ENCODE data around the gene MYPN. TPM values are rescaled to one million over a fixed set of nuclear protein-coding genes. Genes with fewer than 3 reads are reported as not detected.
"Not testable (repeated sequence)": the region's sequence is repeated elsewhere in the genome, so short reads cannot be mapped to it uniquely, and the experiment has no call there.

MYPN gene, protein sequence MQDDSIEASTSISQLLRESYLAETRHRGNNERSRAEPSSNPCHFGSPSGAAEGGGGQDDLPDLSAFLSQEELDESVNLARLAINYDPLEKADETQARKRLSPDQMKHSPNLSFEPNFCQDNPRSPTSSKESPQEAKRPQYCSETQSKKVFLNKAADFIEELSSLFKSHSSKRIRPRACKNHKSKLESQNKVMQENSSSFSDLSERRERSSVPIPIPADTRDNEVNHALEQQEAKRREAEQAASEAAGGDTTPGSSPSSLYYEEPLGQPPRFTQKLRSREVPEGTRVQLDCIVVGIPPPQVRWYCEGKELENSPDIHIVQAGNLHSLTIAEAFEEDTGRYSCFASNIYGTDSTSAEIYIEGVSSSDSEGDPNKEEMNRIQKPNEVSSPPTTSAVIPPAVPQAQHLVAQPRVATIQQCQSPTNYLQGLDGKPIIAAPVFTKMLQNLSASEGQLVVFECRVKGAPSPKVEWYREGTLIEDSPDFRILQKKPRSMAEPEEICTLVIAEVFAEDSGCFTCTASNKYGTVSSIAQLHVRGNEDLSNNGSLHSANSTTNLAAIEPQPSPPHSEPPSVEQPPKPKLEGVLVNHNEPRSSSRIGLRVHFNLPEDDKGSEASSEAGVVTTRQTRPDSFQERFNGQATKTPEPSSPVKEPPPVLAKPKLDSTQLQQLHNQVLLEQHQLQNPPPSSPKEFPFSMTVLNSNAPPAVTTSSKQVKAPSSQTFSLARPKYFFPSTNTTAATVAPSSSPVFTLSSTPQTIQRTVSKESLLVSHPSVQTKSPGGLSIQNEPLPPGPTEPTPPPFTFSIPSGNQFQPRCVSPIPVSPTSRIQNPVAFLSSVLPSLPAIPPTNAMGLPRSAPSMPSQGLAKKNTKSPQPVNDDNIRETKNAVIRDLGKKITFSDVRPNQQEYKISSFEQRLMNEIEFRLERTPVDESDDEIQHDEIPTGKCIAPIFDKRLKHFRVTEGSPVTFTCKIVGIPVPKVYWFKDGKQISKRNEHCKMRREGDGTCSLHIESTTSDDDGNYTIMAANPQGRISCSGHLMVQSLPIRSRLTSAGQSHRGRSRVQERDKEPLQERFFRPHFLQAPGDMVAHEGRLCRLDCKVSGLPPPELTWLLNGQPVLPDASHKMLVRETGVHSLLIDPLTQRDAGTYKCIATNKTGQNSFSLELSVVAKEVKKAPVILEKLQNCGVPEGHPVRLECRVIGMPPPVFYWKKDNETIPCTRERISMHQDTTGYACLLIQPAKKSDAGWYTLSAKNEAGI (N-terminal part only)
- not detected for total RNA-seq

- Mint-ChIP-seq H3K27me3 (ENCODE audit: low read depth) (no peaks in the 10 kb centered on the region), H3K4me3 (no peak within 1 kb of the TSS), H3K27ac (no peak within 1 kb of the TSS), H3K9me3 (no peaks in the 10 kb centered on the region), H3K4me1 (ENCODE audit: low read depth) (no peaks in the 10 kb centered on the region), H3K36me3 (ENCODE audit: insufficient read depth in 2 of 2) (no peaks in the 10 kb centered on the region)
- DNase-seq, result no peak
- ATAC-seq (replicated peaks in 1 of 2), result no peak
Measured at GRCh38 chr10:68109331-68109730, at the start of gene MYPN. Gene MYPN, plus strand, starts transcription at chr10:68109488. Its CDS starts 11,951 bp downstream, at chr10:68121439.

GRCh38 chr10:68067029-68067428 lies 42.3 kb upstream of the MYPN start:
- Mint-ChIP-seq H3K27ac (peak overlapping the region; percentile 33), H3K4me1 (ENCODE audit: low read depth) (peaks cover 48% of the 10 kb centered on the region), H3K4me3 (no peak overlapping the region), H3K9me3 (no peaks in the 10 kb centered on the region), H3K27me3 (ENCODE audit: low read depth) (no peaks in the 10 kb centered on the region), H3K36me3 (ENCODE audit: insufficient read depth in 2 of 2) (peaks cover 4 to 12% of the 10 kb centered on the region in 2 donors)
- no peak for ATAC-seq (replicated peaks in 1 of 2)
- DNase-seq, result no peak

GRCh38 chr10:68067508-68067907 lies 41.8 kb upstream of the MYPN start:
- H3K36me3 Mint-ChIP-seq (ENCODE audit: insufficient read depth in 2 of 2), result peaks cover 4 to 12% of the 10 kb centered on the region in 2 donors

GRCh38 chr10:68073631-68074030 lies 35.7 kb upstream of the MYPN start:
- H3K27ac Mint-ChIP-seq, result peak overlapping the region; percentile 97
- no peaks in the 10 kb centered on the region for H3K9me3 Mint-ChIP-seq
- peaks cover 4 to 7% of the 10 kb centered on the region in 2 donors for H3K36me3 Mint-ChIP-seq (ENCODE audit: insufficient read depth in 2 of 2)
- peaks cover 60% of the 10 kb centered on the region for H3K4me1 Mint-ChIP-seq (ENCODE audit: low read depth)
- DNase-seq (no peak), ATAC-seq (replicated peaks in 1 of 2) (no peak)
- no peaks in the 10 kb centered on the region for H3K27me3 Mint-ChIP-seq (ENCODE audit: low read depth)
- peak overlapping the region; percentile 94 to 97 for H3K4me3 Mint-ChIP-seq

More at GRCh38 chr10:68067508-68067907, 41.8 kb upstream of the MYPN start:
- ATAC-seq (replicated peaks in 1 of 2), result no peak
- Mint-ChIP-seq H3K27me3 (ENCODE audit: low read depth) (no peaks in the 10 kb centered on the region), H3K4me3 (no peak overlapping the region), H3K4me1 (ENCODE audit: low read depth) (peaks cover 48% of the 10 kb centered on the region), H3K9me3 (no peaks in the 10 kb centered on the region), H3K27ac (no peak overlapping the region)
- DNase-seq, result no peak

- Mint-ChIP-seq H3K4me1 (ENCODE audit: low read depth) (peaks cover 54% of the 10 kb centered on the region), H3K27me3 (ENCODE audit: low read depth) (no peaks in the 10 kb centered on the region)
- DNase-seq, result no peak
Measured at GRCh38 chr10:68074031-68074774, 35.1 kb upstream of the MYPN start.

GRCh38 chr10:68074775-68075549 lies 34.3 kb upstream of the MYPN start, which contains the start of gene HERC4:
Gene HERC4, minus strand, starts transcription at chr10:68075283. Its CDS starts 2,175 bp downstream, at chr10:68073108.
- H3K9me3 Mint-ChIP-seq, result no peaks in the 10 kb centered on the region
- ATAC-seq (replicated peaks in 1 of 2) (peak; percentile 91), DNase-seq (peak; percentile 91)
- H3K36me3 Mint-ChIP-seq (ENCODE audit: insufficient read depth in 2 of 2), result peaks cover 4 to 7% of the 10 kb centered on the region in 2 donors
- H3K4me1 Mint-ChIP-seq (ENCODE audit: low read depth), result peaks cover 48% of the 10 kb centered on the region
- peak within 1 kb of the TSS; percentile 97 for H3K27ac Mint-ChIP-seq
- H3K27me3 Mint-ChIP-seq (ENCODE audit: low read depth), result no peaks in the 10 kb centered on the region
- peak within 1 kb of the TSS; percentile 94 to 97 for H3K4me3 Mint-ChIP-seq

More at GRCh38 chr10:68074031-68074774, 35.1 kb upstream of the MYPN start:
- Mint-ChIP-seq H3K9me3 (no peaks in the 10 kb centered on the region), H3K4me3 (peak overlapping the region; percentile 94 to 97), H3K36me3 (ENCODE audit: insufficient read depth in 2 of 2) (peaks cover 4 to 7% of the 10 kb centered on the region in 2 donors), H3K27ac (peak overlapping the region; percentile 97)
- no peak for ATAC-seq (replicated peaks in 1 of 2)

DNA sequence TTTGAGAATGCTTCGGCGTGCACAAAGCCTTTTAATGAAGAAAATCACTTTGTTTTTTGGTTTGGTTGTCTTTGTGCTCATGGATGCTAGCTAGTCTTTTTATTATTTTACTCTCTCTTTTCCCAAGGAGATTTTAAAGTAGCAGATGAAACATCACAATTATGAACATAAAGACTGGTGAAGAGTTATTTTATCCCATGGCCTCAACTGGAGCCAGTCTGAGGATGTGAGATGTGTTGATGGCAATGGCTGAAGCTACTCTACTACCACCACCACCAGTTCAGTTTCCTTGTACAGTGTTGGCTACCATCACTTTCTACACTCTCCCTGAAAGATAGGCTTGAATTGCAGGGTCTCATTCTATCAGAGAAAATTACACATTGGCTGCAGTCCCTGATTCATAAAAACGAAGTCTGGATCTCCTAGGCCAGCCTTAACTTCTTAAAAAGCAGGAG lies 33.7 kb upstream of the MYPN start:
- Mint-ChIP-seq H3K4me1 (ENCODE audit: low read depth) (peaks cover 47% of the 10 kb centered on the region), H3K27me3 (ENCODE audit: low read depth) (no peaks in the 10 kb centered on the region), H3K4me3 (peak overlapping the region; percentile 94 to 97), H3K36me3 (ENCODE audit: insufficient read depth in 2 of 2) (peaks cover 4 to 7% of the 10 kb centered on the region in 2 donors), H3K27ac (peak overlapping the region; percentile 90), H3K9me3 (no peaks in the 10 kb centered on the region)
- DNase-seq (no peak), ATAC-seq (replicated peaks in 1 of 2) (no peak)

DNA sequence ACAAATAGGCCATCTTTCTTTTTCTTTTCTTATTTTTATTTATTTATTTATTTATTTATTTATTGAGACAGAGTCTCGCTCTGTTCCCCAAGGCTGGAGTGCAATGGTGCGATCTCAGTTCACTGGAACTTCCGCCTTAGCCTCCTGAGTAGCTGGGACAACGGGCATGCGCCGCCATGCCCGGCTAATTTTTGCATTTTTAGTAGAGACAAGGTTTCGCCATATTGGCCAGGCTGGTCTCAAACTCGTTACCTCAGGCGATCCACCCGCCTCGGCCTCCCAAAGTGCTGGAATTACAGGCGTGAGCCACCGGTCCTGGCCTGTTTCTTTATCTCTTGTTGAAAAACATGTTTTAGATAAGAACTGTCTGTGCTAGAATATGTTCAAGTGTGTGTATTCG lies 33.2 kb upstream of the MYPN start:
- H3K9me3 Mint-ChIP-seq; H3K4me3 Mint-ChIP-seq; H3K27me3 Mint-ChIP-seq (ENCODE audit: low read depth); ATAC-seq (replicated peaks in 1 of 2); H3K36me3 Mint-ChIP-seq (ENCODE audit: insufficient read depth in 2 of 2); H3K27ac Mint-ChIP-seq; DNase-seq: not testable (repeated sequence)
- H3K4me1 Mint-ChIP-seq (ENCODE audit: low read depth), result peaks cover 42% of the 10 kb centered on the region

GRCh38 chr10:68077026-68077425 lies 32.3 kb upstream of the MYPN start:
- Mint-ChIP-seq H3K36me3 (ENCODE audit: insufficient read depth in 2 of 2) (peaks cover 0 to 2% of the 10 kb centered on the region in 2 donors), H3K4me3 (no peak overlapping the region), H3K9me3 (no peaks in the 10 kb centered on the region), H3K27ac (no peak overlapping the region), H3K4me1 (ENCODE audit: low read depth) (peaks cover 32% of the 10 kb centered on the region), H3K27me3 (ENCODE audit: low read depth) (no peaks in the 10 kb centered on the region)
- DNase-seq (no peak), ATAC-seq (replicated peaks in 1 of 2) (no peak)

DNA sequence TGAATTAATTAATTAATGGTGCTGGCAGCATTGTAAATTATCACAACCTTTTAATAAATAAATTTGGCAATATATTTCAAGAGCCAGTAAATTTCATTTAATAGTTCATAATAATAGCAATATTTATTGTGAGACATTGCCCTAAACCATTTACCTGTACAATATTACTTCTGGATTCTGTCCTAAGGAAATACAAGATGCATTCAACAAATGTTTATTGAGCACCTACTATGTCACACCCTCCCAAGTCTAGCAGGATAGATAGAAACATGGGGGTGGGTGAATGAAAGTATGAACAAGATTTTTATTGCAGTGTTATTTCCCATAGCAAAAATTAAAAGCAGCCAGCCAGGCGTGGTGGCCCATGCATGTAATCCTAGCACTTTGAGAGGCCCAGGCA lies 29.9 kb upstream of the MYPN start:
- H3K4me1 Mint-ChIP-seq (ENCODE audit: low read depth), result peaks cover 16% of the 10 kb centered on the region
- H3K9me3 Mint-ChIP-seq, result no peaks in the 10 kb centered on the region
- no peaks in the 10 kb centered on the region for H3K36me3 Mint-ChIP-seq (ENCODE audit: insufficient read depth in 2 of 2)
- H3K4me3 Mint-ChIP-seq, result no peak overlapping the region
- no peak overlapping the region for H3K27ac Mint-ChIP-seq
- ATAC-seq (replicated peaks in 1 of 2) (no peak), DNase-seq (no peak)
- peaks cover 7% of the 10 kb centered on the region for H3K27me3 Mint-ChIP-seq (ENCODE audit: low read depth)

- ATAC-seq (replicated peaks in 1 of 2) (no peak), DNase-seq (no peak)
- Mint-ChIP-seq H3K4me1 (ENCODE audit: low read depth) (peaks cover 11% of the 10 kb centered on the region), H3K4me3 (no peak overlapping the region), H3K27me3 (ENCODE audit: low read depth) (peaks cover 7% of the 10 kb centered on the region), H3K36me3 (ENCODE audit: insufficient read depth in 2 of 2) (no peaks in the 10 kb centered on the region), H3K9me3 (no peaks in the 10 kb centered on the region), H3K27ac (no peak overlapping the region)
Measured at GRCh38 chr10:68080853-68081431, 28.3 kb upstream of the MYPN start.

All from activated T-cell treated with anti-CD3 and anti-CD28 coated beads, Interleukin-2, amount 50 U/mL, for 72 hours (primary cell).